Right atrium auricular region (tissue), 2 donors: ENCODE measurements around the gene ATP2A1. TPM values are rescaled to one million over a fixed set of nuclear protein-coding genes. Genes with fewer than 3 reads are reported as not detected.

Experiments used
- DNase-seq: peaks from one replicate; pipeline ENCODE4 v3.0.0-alpha.2; 2019; ENCODE audit warnings: low spot score
- H3K27ac ChIP-seq, 2 donors: fragments of 200-600 bp; sonication (generic); 1 replicate in 1 of 2; 2 replicates in 1 of 2; pipeline ENCODE4 v1.5.1; 2016 to 2019
- H3K27me3 ChIP-seq, 2 donors: fragments of 200-600 bp; sonication (generic); one replicate each; pipeline versions ENCODE4 v1.5.1 to v1.6.0; 2017 to 2019
- H3K36me3 ChIP-seq: fragments of 200-600 bp; sonication (generic); one replicate; pipeline ENCODE4 v1.5.1; 2016
- H3K4me1 ChIP-seq, 2 donors: fragments of 200-600 bp; sonication (generic); one replicate each; pipeline versions ENCODE4 v1.5.1 to v1.6.0; 2017 to 2019
- H3K4me3 ChIP-seq, 2 donors: fragments of 200-600 bp; sonication (generic); 1 replicate in 1 of 2; 2 replicates in 1 of 2; pipeline ENCODE4 v1.5.1; 2017 to 2019; ENCODE audit warnings: mild to moderate bottlenecking in 1 of 2, moderate library complexity in 1 of 2
- H3K9me3 ChIP-seq, 2 donors: fragments of 200-600 bp; sonication (generic); one replicate each; pipeline ENCODE4 v1.5.1; 2019
- total RNA-seq, 2 donors: library from RNA; depleted of rRNA; stranded (reverse); fragments of >200 nt; gene quantifications; one replicate each; pipeline ENCODE4 v1.1.0, GENCODE V29; 2016
- TF ChIP-seq, protein P1 (sequence below), 2 donors: fragments of 200-600 bp; sonication (generic); IDR thresholded peaks; one replicate each; pipeline ENCODE4 v1.5.1; 2019; ENCODE audit warnings: antibody characterized with exemption in 2 of 2

ATP2A1 gene
- total RNA-seq, 2 donors from 2014 or later, result 0.26 TPM; not detected in 1

DNA sequence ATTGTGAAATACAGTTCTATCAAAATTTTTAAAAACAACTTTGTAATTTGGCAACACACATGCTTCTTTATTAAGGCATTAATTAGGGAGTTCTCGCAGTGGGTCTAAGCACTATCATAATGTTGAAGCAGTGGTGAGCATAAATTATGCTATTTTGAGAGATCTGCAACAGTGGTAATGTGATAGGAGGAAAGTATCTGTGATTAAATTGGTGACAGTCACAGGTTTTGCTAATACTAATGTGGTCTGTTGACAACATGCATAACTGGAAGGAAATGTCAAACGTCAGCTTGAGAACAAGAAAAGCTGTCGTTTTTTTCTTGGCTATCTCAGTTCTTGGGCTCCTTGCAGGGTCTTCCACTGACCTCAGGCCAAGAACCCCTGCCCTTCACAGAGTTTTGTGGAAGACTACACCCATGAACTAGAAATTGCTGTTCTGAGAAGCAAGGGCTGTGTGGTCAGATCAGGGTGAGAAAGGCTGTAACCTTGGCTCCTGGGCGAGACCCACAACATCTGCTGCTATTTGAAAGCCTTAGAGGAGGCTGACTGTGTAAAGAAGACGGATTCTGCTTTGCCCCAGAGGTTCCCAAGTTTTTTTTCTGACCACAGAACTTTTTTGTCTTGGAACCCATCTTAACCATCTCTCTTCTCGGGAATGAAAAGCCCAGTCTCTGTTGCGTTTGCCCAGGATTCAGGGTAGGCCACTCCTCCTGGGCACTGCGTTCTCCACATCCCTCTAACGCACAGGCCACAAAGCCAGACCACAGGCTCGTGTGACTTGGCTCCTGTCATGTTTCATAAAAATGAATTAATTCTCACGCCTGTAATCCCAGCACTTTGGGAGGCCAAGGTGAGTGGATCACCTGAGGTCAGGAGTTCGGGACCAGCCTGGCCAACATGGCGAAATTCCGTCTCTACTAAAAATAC is 13.9 kb downstream of the ATP2A1 start:
- TF ChIP-seq, protein P1, sequence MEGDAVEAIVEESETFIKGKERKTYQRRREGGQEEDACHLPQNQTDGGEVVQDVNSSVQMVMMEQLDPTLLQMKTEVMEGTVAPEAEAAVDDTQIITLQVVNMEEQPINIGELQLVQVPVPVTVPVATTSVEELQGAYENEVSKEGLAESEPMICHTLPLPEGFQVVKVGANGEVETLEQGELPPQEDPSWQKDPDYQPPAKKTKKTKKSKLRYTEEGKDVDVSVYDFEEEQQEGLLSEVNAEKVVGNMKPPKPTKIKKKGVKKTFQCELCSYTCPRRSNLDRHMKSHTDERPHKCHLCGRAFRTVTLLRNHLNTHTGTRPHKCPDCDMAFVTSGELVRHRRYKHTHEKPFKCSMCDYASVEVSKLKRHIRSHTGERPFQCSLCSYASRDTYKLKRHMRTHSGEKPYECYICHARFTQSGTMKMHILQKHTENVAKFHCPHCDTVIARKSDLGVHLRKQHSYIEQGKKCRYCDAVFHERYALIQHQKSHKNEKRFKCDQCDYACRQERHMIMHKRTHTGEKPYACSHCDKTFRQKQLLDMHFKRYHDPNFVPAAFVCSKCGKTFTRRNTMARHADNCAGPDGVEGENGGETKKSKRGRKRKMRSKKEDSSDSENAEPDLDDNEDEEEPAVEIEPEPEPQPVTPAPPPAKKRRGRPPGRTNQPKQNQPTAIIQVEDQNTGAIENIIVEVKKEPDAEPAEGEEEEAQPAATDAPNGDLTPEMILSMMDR (IDR thresholded peaks at IDR 0.05), result no peak
- Histone ChIP-seq H3K36me3 (no peaks in the 10 kb centered on the region), H3K27ac (no peak overlapping the region), H3K4me1 (no peaks in the 10 kb centered on the region), H3K4me3 (no peak overlapping the region), H3K9me3 (no peaks in the 10 kb centered on the region), H3K27me3 (no peaks in the 10 kb centered on the region)
- no peak for DNase-seq

DNA sequence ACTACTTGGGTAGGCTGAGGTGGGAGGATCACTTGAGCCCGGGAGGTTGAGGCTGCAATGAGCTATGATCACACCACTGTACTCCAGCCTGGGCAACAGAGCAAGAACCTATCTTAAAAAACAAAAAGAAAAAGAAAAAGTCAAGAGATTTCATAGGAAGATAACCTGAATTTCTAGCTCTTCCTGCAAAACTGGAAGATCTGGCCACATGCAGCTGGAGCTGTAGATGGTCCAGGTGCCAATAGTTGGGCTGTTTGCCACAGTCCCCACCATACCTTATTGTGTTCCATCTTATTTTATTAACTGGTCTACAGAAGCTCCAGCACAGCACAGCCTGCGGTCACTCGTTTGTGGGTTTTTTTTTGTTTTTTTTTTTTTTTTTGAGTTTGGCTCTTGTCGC is 15.0 kb downstream of the ATP2A1 start:
- TF ChIP-seq, protein P1 (IDR thresholded peaks at IDR 0.05), result no peak
- H3K36me3 ChIP-seq, result no peaks in the 10 kb centered on the region

DNA sequence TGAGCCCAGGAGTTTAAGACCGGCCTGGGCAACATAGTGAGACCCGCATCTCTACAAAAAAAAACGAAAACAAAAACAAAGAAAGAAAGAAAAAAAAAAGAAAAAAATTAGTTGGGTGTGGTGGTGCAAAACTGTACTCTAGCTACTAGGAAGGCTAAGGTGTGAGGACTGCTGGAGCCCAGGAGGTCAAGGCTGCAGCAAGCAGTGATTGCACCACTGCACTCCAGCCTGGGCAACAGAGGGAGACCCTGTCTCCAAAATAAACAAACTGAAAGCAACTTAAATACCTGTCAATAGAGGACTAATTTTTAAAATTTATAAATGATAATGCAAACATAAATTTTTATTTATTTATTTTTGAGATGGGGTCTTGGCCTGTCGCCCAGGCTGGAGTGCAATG is 17.3 kb downstream of the ATP2A1 start:
- no peak for DNase-seq
- no peak overlapping the region for H3K27ac ChIP-seq
- H3K36me3 ChIP-seq, result no peaks in the 10 kb centered on the region
- TF ChIP-seq, protein P1 (IDR thresholded peaks at IDR 0.05), result no peak
- no peaks in the 10 kb centered on the region for H3K9me3 ChIP-seq
- no peak overlapping the region for H3K4me3 ChIP-seq
- H3K27me3 ChIP-seq, result no peaks in the 10 kb centered on the region
- H3K4me1 ChIP-seq, result no peaks in the 10 kb centered on the region

More for the DNA sequence above, 15.0 kb downstream of the ATP2A1 start:
- no peaks in the 10 kb centered on the region for H3K27me3 ChIP-seq
- DNase-seq, result no peak
- H3K4me1 ChIP-seq, result no peaks in the 10 kb centered on the region
- no peak overlapping the region for H3K27ac ChIP-seq
- H3K4me3 ChIP-seq, result no peak overlapping the region
- no peaks in the 10 kb centered on the region for H3K9me3 ChIP-seq

DNA sequence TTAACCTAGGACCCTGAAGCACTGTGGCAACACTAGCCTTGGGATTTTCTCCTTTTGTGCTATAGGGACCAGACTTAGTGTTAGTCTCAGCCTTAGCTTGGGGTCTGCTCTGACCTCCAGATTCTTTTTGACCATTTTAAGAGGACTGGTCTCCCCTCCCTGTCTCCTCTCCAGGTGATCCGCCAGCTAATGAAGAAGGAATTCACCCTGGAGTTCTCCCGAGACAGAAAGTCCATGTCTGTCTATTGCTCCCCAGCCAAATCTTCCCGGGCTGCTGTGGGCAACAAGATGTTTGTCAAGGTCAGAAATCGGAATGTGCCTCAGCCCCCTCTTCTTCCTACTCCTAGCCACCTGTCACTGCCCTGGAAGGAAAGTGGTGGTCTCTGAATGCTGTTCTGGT is 19.5 kb downstream of the ATP2A1 start:
- no peak for DNase-seq
- no peaks in the 10 kb centered on the region for H3K9me3 ChIP-seq
- TF ChIP-seq, protein P1 (IDR thresholded peaks at IDR 0.05), result no peak
- H3K4me3 ChIP-seq, result no peak overlapping the region
- no peaks in the 10 kb centered on the region for H3K27me3 ChIP-seq
- H3K36me3 ChIP-seq, result no peaks in the 10 kb centered on the region
- no peak overlapping the region for H3K27ac ChIP-seq
- H3K4me1 ChIP-seq, result no peaks in the 10 kb centered on the region

DNA sequence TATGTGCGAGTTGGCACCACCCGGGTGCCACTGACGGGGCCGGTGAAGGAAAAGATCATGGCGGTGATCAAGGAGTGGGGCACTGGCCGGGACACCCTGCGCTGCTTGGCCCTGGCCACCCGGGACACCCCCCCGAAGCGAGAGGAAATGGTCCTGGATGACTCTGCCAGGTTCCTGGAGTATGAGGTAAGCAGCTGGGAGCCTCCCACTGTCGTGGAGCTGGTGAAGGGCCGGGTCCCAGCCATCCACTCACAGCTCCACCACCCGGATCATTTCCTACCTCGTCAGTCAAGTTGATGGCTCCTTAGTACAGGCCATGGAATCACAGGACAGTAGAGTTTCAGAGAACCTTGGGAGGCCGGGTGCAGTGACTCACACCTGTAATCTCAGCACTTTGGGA is 20.0 kb downstream of the ATP2A1 start:
- no peak overlapping the region for H3K27ac ChIP-seq
- DNase-seq, result no peak

More for the DNA sequence above, 20.0 kb downstream of the ATP2A1 start:
- no peaks in the 10 kb centered on the region for H3K9me3 ChIP-seq
- TF ChIP-seq, protein P1 (IDR thresholded peaks at IDR 0.05), result no peak
- H3K4me3 ChIP-seq, result no peak overlapping the region
- H3K4me1 ChIP-seq, result no peaks in the 10 kb centered on the region
- H3K36me3 ChIP-seq, result no peaks in the 10 kb centered on the region
- H3K27me3 ChIP-seq, result no peaks in the 10 kb centered on the region
